Measurements from ENCODE around the gene HIRIP3. TPM values are rescaled to one million over a fixed set of nuclear protein-coding genes. Genes with fewer than 3 reads are reported as not detected.

HIRIP3 gene
- total RNA-seq, 6 experiments from 2014 or later = 5.2 to 12.9 (median 9.0) TPM

- H3K27ac ChIP-seq = no peak overlapping the region
- no peaks in the 10 kb centered on the region for H3K4me1 ChIP-seq
- H3K27me3 ChIP-seq = no peaks in the 10 kb centered on the region
- no peak for ATAC-seq
- 60% methylated on average over 4 of the region's 7 CpGs for WGBS (ENCODE audit: insufficient coverage, low coverage, low lambda C conversion rate, missing lambda C conversion rate)
- no peaks in the 10 kb centered on the region for H3K36me3 ChIP-seq
- intact Hi-C loops (cut with DNase I) = no loop called here
- no peaks in the 10 kb centered on the region for H3K9me3 ChIP-seq
- TF ChIP-seq, protein P1, sequence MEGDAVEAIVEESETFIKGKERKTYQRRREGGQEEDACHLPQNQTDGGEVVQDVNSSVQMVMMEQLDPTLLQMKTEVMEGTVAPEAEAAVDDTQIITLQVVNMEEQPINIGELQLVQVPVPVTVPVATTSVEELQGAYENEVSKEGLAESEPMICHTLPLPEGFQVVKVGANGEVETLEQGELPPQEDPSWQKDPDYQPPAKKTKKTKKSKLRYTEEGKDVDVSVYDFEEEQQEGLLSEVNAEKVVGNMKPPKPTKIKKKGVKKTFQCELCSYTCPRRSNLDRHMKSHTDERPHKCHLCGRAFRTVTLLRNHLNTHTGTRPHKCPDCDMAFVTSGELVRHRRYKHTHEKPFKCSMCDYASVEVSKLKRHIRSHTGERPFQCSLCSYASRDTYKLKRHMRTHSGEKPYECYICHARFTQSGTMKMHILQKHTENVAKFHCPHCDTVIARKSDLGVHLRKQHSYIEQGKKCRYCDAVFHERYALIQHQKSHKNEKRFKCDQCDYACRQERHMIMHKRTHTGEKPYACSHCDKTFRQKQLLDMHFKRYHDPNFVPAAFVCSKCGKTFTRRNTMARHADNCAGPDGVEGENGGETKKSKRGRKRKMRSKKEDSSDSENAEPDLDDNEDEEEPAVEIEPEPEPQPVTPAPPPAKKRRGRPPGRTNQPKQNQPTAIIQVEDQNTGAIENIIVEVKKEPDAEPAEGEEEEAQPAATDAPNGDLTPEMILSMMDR (IDR thresholded peaks at IDR 0.05) = no peak
- TF ChIP-seq POLR2A (IDR thresholded peaks at IDR 0.05) = no peak
- H3K4me3 ChIP-seq = no peak overlapping the region
- no peak for DNase-seq
These were observed 37.9 kb upstream of the HIRIP3 start for GRCh38 chr16:30033270-30033669.

GRCh38 chr16:30032083-30032819 is 36.8 kb upstream of the HIRIP3 start:
- H3K9me3 ChIP-seq = no peaks in the 10 kb centered on the region
- 17% methylated on average over 10 of the region's 12 CpGs for WGBS (ENCODE audit: insufficient coverage, low coverage, low lambda C conversion rate, missing lambda C conversion rate)
- TF ChIP-seq POLR2A (IDR thresholded peaks at IDR 0.05) = no peak
- TF ChIP-seq, protein P1 (IDR thresholded peaks at IDR 0.05) = peak; percentile 54 to 68 (median 64)

GRCh38 chr16:30031477-30031918 is 36.1 kb upstream of the HIRIP3 start:
- DNase-seq (no peak), ATAC-seq (no peak)
- Histone ChIP-seq H3K27ac (no peak overlapping the region), H3K4me1 (no peaks in the 10 kb centered on the region), H3K27me3 (no peaks in the 10 kb centered on the region), H3K4me3 (no peak overlapping the region), H3K9me3 (no peaks in the 10 kb centered on the region), H3K36me3 (no peaks in the 10 kb centered on the region)
- intact Hi-C loops (cut with DNase I) = no loop called here
- no peak for TF ChIP-seq POLR2A (IDR thresholded peaks at IDR 0.05)
- TF ChIP-seq, protein P1 (IDR thresholded peaks at IDR 0.05) = no peak
- WGBS (ENCODE audit: insufficient coverage, low coverage, low lambda C conversion rate, missing lambda C conversion rate) = 33% methylated on average over 3 of the region's 11 CpGs

More at GRCh38 chr16:30032083-30032819, 36.8 kb upstream of the HIRIP3 start:
- intact Hi-C loops (cut with DNase I) = no loop called here
- Histone ChIP-seq H3K4me3 (no peak overlapping the region), H3K4me1 (no peaks in the 10 kb centered on the region), H3K36me3 (no peaks in the 10 kb centered on the region), H3K27ac (no peak overlapping the region), H3K27me3 (no peaks in the 10 kb centered on the region)
- DNase-seq (no peak), ATAC-seq (peak; percentile 28 to 67 (median 64))

- H3K36me3 ChIP-seq = no peaks in the 10 kb centered on the region
- no peaks in the 10 kb centered on the region for H3K27me3 ChIP-seq
- H3K27ac ChIP-seq = no peak within 1 kb of the TSS
- intact Hi-C loops (cut with DNase I) = no loop called here
- no peak within 1 kb of the TSS for H3K4me3 ChIP-seq
- no peaks in the 10 kb centered on the region for H3K4me1 ChIP-seq
- no peak for DNase-seq
- H3K9me3 ChIP-seq = no peaks in the 10 kb centered on the region
- 3% methylated on average over 19 of the region's 27 CpGs for WGBS (ENCODE audit: insufficient coverage, low coverage, low lambda C conversion rate, missing lambda C conversion rate)
- TF ChIP-seq POLR2A (IDR thresholded peaks at IDR 0.05) = no peak
- TF ChIP-seq, protein P1 (IDR thresholded peaks at IDR 0.05) = no peak
- ATAC-seq = peak in 1 of 4 donors; percentile 13
These were observed 35.5 kb upstream of the HIRIP3 start, which contains the start of gene TLCD3B for GRCh38 chr16:30030841-30031413. TSS of gene TLCD3B (minus strand) at chr16:30031271. CDS start at chr16:30030527, 744 bp downstream.

Data from right lobe of liver (tissue), 6 donors.